HG03039 (cell line): Measurements from ENCODE around the gene PRAMEF33.
"Not testable (repeated sequence)": the region's sequence is repeated elsewhere in the genome, so short reads cannot be mapped to it uniquely, and the experiment has no call there.

ENCODE experiments used
- ATAC-seq: cut with Tn5 transposase; IDR thresholded peaks from one replicate; pipeline ENCODE4 v1.9.1; 2021; ENCODE audit warnings: mild to moderate bottlenecking, moderate library complexity; ENCODE audit not compliant: unreplicated experiment

PRAMEF33 gene

GRCh38 chr1:13303239-13303638 is at the start of gene PRAMEF33:
TSS of gene PRAMEF33 (plus strand) at chr1:13303539. CDS start at chr1:13305955, 2,416 bp downstream.
- not testable (repeated sequence) for ATAC-seq

- not testable (repeated sequence) for ATAC-seq
These were observed 49.4 kb upstream of the PRAMEF33 start, which contains the start of gene PRAMEF5 for GRCh38 chr1:13253898-13254297. TSS of gene PRAMEF5 (plus strand) at chr1:13254198. CDS start at chr1:13259269, 5,071 bp downstream.

GRCh38 chr1:13265124-13265523 is 38.2 kb upstream of the PRAMEF33 start:
- not testable (repeated sequence) for ATAC-seq

GRCh38 chr1:13277016-13277415 is 26.3 kb upstream of the PRAMEF33 start:
- ATAC-seq = not testable (repeated sequence)

- ATAC-seq = not testable (repeated sequence)
These were observed 23.7 kb upstream of the PRAMEF33 start for GRCh38 chr1:13279617-13280016.

- ATAC-seq = not testable (repeated sequence)
These were observed 18.3 kb upstream of the PRAMEF33 start, which contains the start of gene PRAMEF8 for GRCh38 chr1:13285037-13285436. TSS of gene PRAMEF8 (minus strand) at chr1:13285137. CDS start at chr1:13284091, 1,046 bp downstream.

GRCh38 chr1:13289030-13289429 is 14.3 kb upstream of the PRAMEF33 start:
- ATAC-seq = not testable (repeated sequence)

- ATAC-seq = not testable (repeated sequence)
These were observed 6.0 kb upstream of the PRAMEF33 start for GRCh38 chr1:13297216-13297931.

- ATAC-seq = not testable (repeated sequence)
These were observed 4.6 kb upstream of the PRAMEF33 start for GRCh38 chr1:13298699-13299098.

GRCh38 chr1:13302197-13302596 is 1.1 kb upstream of the PRAMEF33 start:
- not testable (repeated sequence) for ATAC-seq

- ATAC-seq = not testable (repeated sequence)
These were observed 11.9 kb downstream of the PRAMEF33 start, which contains the start of gene PRAMEF15 for GRCh38 chr1:13315281-13315680. TSS of gene PRAMEF15 (plus strand) at chr1:13315581. CDS start at chr1:13318408, 2,827 bp downstream.

GRCh38 chr1:13342496-13342895 is 39.2 kb downstream of the PRAMEF33 start:
- ATAC-seq = not testable (repeated sequence)

GRCh38 chr1:13347034-13347433 is 43.7 kb downstream of the PRAMEF33 start, which contains the start of gene PRAMEF14:
TSS of gene PRAMEF14 (minus strand) at chr1:13347134. CDS start at chr1:13345314, 1,820 bp downstream.
- ATAC-seq = not testable (repeated sequence)

- ATAC-seq = not testable (repeated sequence)
These were observed 50.1 kb downstream of the PRAMEF33 start for GRCh38 chr1:13353476-13353875.

GRCh38 chr1:13354475-13354874 is 51.1 kb downstream of the PRAMEF33 start:
- not testable (repeated sequence) for ATAC-seq

- ATAC-seq = not testable (repeated sequence)
These were observed 53.4 kb downstream of the PRAMEF33 start for GRCh38 chr1:13356774-13357173.
